K562 (cell line): ENCODE data around the gene CNPY2. TPM values are rescaled to one million over a fixed set of nuclear protein-coding genes. Genes with fewer than 3 reads are reported as not detected.

ENCODE experiments used
- CTBP1 ChIP-seq: fragments of 450-650 bp; IDR thresholded peaks from 2 replicates; pipeline ENCODE4 v1.6.1; 2016; ENCODE audit warnings: borderline replicate concordance
- CTCF ChIP-seq, 3 experiments: IDR thresholded peaks in 2 of 3; conservative IDR thresholded peaks in 1 of 3; 2 replicates each; pipeline ENCODE4 v1.5.1; 2011 to 2012; ENCODE audit warnings: low read length in 3 of 3, mild to moderate bottlenecking in 3 of 3, control low read depth in 2 of 3, improper control_type of control experiment in 1 of 3, inconsistent platforms in 1 of 3, low read depth in 1 of 3, mixed read lengths in 1 of 3, moderate library complexity in 1 of 3; ENCODE audit not compliant: insufficient read depth in 2 of 3
- HEY1 ChIP-seq: fragments of 250-450 bp; sonication (Bioruptor Pico); IDR thresholded peaks from 2 replicates; pipeline ENCODE4 v1.5.0; 2020; ENCODE audit warnings: mild to moderate bottlenecking, moderate library complexity, borderline replicate concordance
- HMBOX1 ChIP-seq: sonication (generic); IDR thresholded peaks from 2 replicates; pipeline ENCODE4 v1.6.1; 2016
- HNRNPH1 ChIP-seq: fragments of 200-400 bp; formaldehyde crosslinking; optimal IDR thresholded peaks from 2 replicates; pipeline ENCODE3; 2017; ENCODE audit warnings: low read depth, mild to moderate bottlenecking, low read length, moderate library complexity
- MCM7 ChIP-seq, 2 experiments: fragments of 450-650 bp; IDR thresholded peaks; 2 replicates each; pipeline ENCODE4 v1.6.1; 2016 to 2018
- MEF2A ChIP-seq: IDR thresholded peaks from 2 replicates; pipeline ENCODE4 v1.6.1; 2011; ENCODE audit warnings: low read depth, mild to moderate bottlenecking, low read length, moderate library complexity; ENCODE audit not compliant: control insufficient read depth
- POLR2B ChIP-seq: fragments of 450-650 bp; IDR thresholded peaks from 2 replicates; pipeline ENCODE4 v1.6.1; 2018; ENCODE audit warnings: low read depth; ENCODE audit not compliant: partially characterized antibody
- RBFOX2 ChIP-seq: fragments of 200-400 bp; formaldehyde crosslinking; IDR thresholded peaks from 2 replicates; pipeline ENCODE4 v1.6.1; 2017; ENCODE audit warnings: low read depth, mild to moderate bottlenecking, low read length, moderate library complexity
- RCOR1 ChIP-seq, 2 experiments: IDR thresholded peaks; 2 replicates each; pipeline ENCODE4 v1.6.1; 2012; ENCODE audit warnings: low read depth in 2 of 2, low read length in 2 of 2, borderline replicate concordance in 1 of 2, improper control_type of control experiment in 1 of 2
- REST ChIP-seq, 2 experiments: fragments of 450-650 bp; formaldehyde crosslinking in 1 of 2; IDR thresholded peaks; 2 replicates each; pipeline versions ENCODE4 v1.4.0 to v1.6.1; 2014 to 2020; ENCODE audit warnings: mild to moderate bottlenecking in 2 of 2, borderline replicate concordance in 1 of 2, low read depth in 1 of 2
- YBX1 ChIP-seq: fragments of 450-650 bp; IDR thresholded peaks from 2 replicates; pipeline ENCODE4 v1.7.1; 2016; ENCODE audit warnings: mild to moderate bottlenecking
- ZBTB34 ChIP-seq: fragments of 250-450 bp; sonication (Bioruptor Pico); IDR thresholded peaks from 2 replicates; pipeline ENCODE4 v1.8.0; 2021; ENCODE audit warnings: mild to moderate bottlenecking, moderate library complexity
- ZSCAN32 ChIP-seq: fragments of 450-650 bp; formaldehyde crosslinking; IDR thresholded peaks from 2 replicates; pipeline ENCODE4 v1.4.0; 2020; ENCODE audit warnings: mild to moderate bottlenecking, moderate library complexity
- polyA plus RNA-seq, 8 experiments: library from polyadenylated mRNA; depleted of rRNA in 4 of 8; stranded (reverse) in 5 of 8; unstranded in 3 of 8; fragments of >200 nt; fragmentation: Nextera tagmentation in 2 of 8; fragmentation: Illumina TruSeq in 1 of 8; extraction: Ambion mirVana in 2 of 8; extraction: Trizol in 1 of 8; gene quantifications; 2 replicates each; pipeline versions ENCODE4 v1.2.1 to v1.2.3, GENCODE V29; 2011 to 2014; ENCODE audit warnings: inconsistent platforms in 1 of 8, missing spikeins in 1 of 8
- total RNA-seq, 7 experiments: library from RNA; depleted of rRNA in 6 of 7; stranded (reverse); fragments of >200 nt in 6 of 7; fragmentation: Illumina TruSeq in 2 of 7; extraction: Trizol in 2 of 7; gene quantifications; 2 replicates each; pipeline versions ENCODE4 v1.2.1 to v1.2.3, GENCODE V29; 2011 to 2021; ENCODE audit warnings: low replicate concordance in 1 of 7

Gene CNPY2
- total and polyA plus RNA-seq, 9 of the 15 experiments (the other 6 are each of a cell fraction or from before 2014, with no cell fraction given), result 33.8 to 190 (median 138) TPM

GRCh38 chr12:56271031-56271430 is 44.8 kb downstream of the CNPY2 start (continued):
- TF ChIP-seq REST (IDR thresholded peaks at IDR 0.05; ENCODE audit: borderline replicate concordance), result peak; percentile 44; the same call in 1 of the 2 replicates
- no peak for TF ChIP-seq REST (CRISPR knock-in tag; IDR thresholded peaks at IDR 0.05; ENCODE audit: low read depth)
- TF ChIP-seq ZSCAN32, result no peak
- TF ChIP-seq HNRNPH1, result no peak
- TF ChIP-seq CTBP1, result 0 out of 2 replicates have a peak, but pooled peaks have one; percentile 13
- TF ChIP-seq MEF2A, result peak; percentile 58; the same call in 1 of the 2 replicates
- 0 out of 4 replicates have a peak, but pooled peaks of 1 of the 2 experiments have one; percentile 11 for TF ChIP-seq RCOR1 (IDR thresholded peaks at IDR 0.05; ENCODE audit: borderline replicate concordance in 1 of 2, low read depth in 2 of 2, low read length in 2 of 2)
- TF ChIP-seq ZBTB34, result no peak
- no peak for TF ChIP-seq HEY1
- peak; percentile 63 to 69 (median 68) for TF ChIP-seq CTCF (IDR thresholded peaks at IDR 0.05 in 2 of 3, conservative IDR thresholded peaks at IDR 0.05 in 1 of 3; ENCODE audit: insufficient read depth in 2 of 3, low read depth in 1 of 3, low read length in 3 of 3)
- TF ChIP-seq POLR2B, result peak; percentile 11
- no peak for TF ChIP-seq RBFOX2
- peak; percentile 48; the same call in 1 of the 2 replicates for TF ChIP-seq HMBOX1
- no peak for TF ChIP-seq YBX1
- no peak for TF ChIP-seq MCM7 (IDR thresholded peaks at IDR 0.05)
